K562 (cell line): Measurements from ENCODE around the gene CLASP1. TPM values are rescaled to one million over a fixed set of nuclear protein-coding genes. Genes with fewer than 3 reads are reported as not detected.

Source experiments
- ATAC-seq: fragments of 200-7000 bp; cut with Tn5 transposase; 3 replicates; pipeline ENCODE4 v1.9.1; 2020; ENCODE audit warnings: moderate library complexity
- BruUV-seq: library from RNA; stranded (reverse); fragments of 400-500 nt; replicated peaks from 2 replicates; lab custom pipeline; 2021; lab: Mats Ljungman, UMichigan
- CTCF ChIA-PET: fragments of 300-600 bp; formaldehyde crosslinking; extraction: SDS; loops from one replicate; lab custom pipeline; 2021; ENCODE audit warnings: low intra/inter-chr PET ratio; lab: Yijun Ruan, JAX
- POLR2A ChIA-PET: fragments of 300-600, 350-650 bp; sonication (Branson Sonifier 250); formaldehyde crosslinking; extraction: SDS; loops from one replicate; lab custom pipeline; 2021; ENCODE audit warnings: antibody characterized with exemption, inconsistent platforms; lab: Yijun Ruan, JAX
- DNase-seq, 4 experiments: peaks; one replicate each; pipeline versions ENCODE4 v3.0.0 to v3.0.0-alpha.2; 2011 to 2018; ENCODE audit warnings: low spot score in 3 of 4, mixed read lengths in 3 of 4; ENCODE audit errors: extremely low read depth in 1 of 4
- FAIRE-seq: peaks from 2 replicates; lab custom pipeline; 2011; peaks lifted over from hg19 to GRCh38; lab: Jason Lieb, UNC
- H2AFZ ChIP-seq: 2 replicates; pipeline ENCODE4 v1.6.0; 2011; ENCODE audit warnings: low read depth, low read length, control low read depth, inconsistent platforms
- H3K27ac ChIP-seq: fragments of 200-600 bp; 3 replicates; pipeline ENCODE4 v1.8.0; 2011; ENCODE audit warnings: low read depth, mild to moderate bottlenecking, control low read depth, inconsistent platforms, low read length, moderate library complexity, mixed read lengths; ENCODE audit errors: extremely low read depth
- H3K27me3 ChIP-seq, 2 experiments: fragments of 300-600 bp in 1 of 2; 2 replicates in 1 of 2; 3 replicates in 1 of 2; pipeline versions ENCODE4 v1.6.0 to v1.8.0; 2011; ENCODE audit warnings: inconsistent platforms in 2 of 2, low read length in 2 of 2, mild to moderate bottlenecking in 1 of 2, mixed read lengths in 1 of 2, moderate library complexity in 1 of 2; ENCODE audit not compliant: control insufficient read depth in 2 of 2, insufficient read depth in 2 of 2
- H3K36me3 ChIP-seq: fragments of 300-600 bp; 3 replicates; pipeline ENCODE4 v1.8.0; 2011; ENCODE audit warnings: mild to moderate bottlenecking, low read length, inconsistent platforms; ENCODE audit not compliant: control insufficient read depth, insufficient read depth
- H3K4me1 ChIP-seq, 2 experiments: fragments of 200-600 bp in 1 of 2; replicated peaks in 1 of 2; 2 replicates in 1 of 2; 3 replicates in 1 of 2; pipeline versions ENCODE4 v1.5.1 to v1.8.0; 2011; ENCODE audit warnings: inconsistent platforms in 2 of 2, low read length in 2 of 2, mild to moderate bottlenecking in 1 of 2, mixed read lengths in 1 of 2, moderate library complexity in 1 of 2; ENCODE audit not compliant: control insufficient read depth in 2 of 2, insufficient read depth in 2 of 2
- H3K4me2 ChIP-seq: 2 replicates; pipeline ENCODE4 v1.6.1; 2011; ENCODE audit warnings: low read length, control low read depth, inconsistent platforms, mixed read lengths; ENCODE audit not compliant: insufficient read depth
- H3K4me3 ChIP-seq: fragments of 200-600 bp; sonication (generic), shearing (Covaris generic); 2 replicates; pipeline ENCODE4 v1.5.1; 2016; ENCODE audit warnings: control low read depth, inconsistent platforms
- H3K79me2 ChIP-seq: fragments of 200-600 bp; 3 replicates; pipeline ENCODE4 v1.8.0; 2011; ENCODE audit warnings: low read length, inconsistent platforms; ENCODE audit not compliant: control insufficient read depth, insufficient read depth
- H3K9ac ChIP-seq, 2 experiments: 2 replicates each; pipeline versions ENCODE4 v1.6.0 to v1.6.1; 2011; ENCODE audit warnings: low read depth in 2 of 2, low read length in 2 of 2, control low read depth in 1 of 2, inconsistent platforms in 1 of 2, mild to moderate bottlenecking in 1 of 2, mixed read lengths in 1 of 2; ENCODE audit not compliant: insufficient read depth in 1 of 2
- H3K9me1 ChIP-seq: one replicate; pipeline ENCODE4 v1.6.0; 2011; ENCODE audit warnings: inconsistent platforms, mild to moderate bottlenecking, low read length, moderate library complexity; ENCODE audit not compliant: control insufficient read depth, insufficient read depth
- H3K9me3 ChIP-seq: replicated peaks from 2 replicates; pipeline ENCODE4 v1.5.1; 2011; ENCODE audit warnings: low read depth, low read length, inconsistent platforms; ENCODE audit not compliant: control insufficient read depth, insufficient read depth
- H4K20me1 ChIP-seq: replicated peaks from 2 replicates; pipeline ENCODE4 v1.6.1; 2011; ENCODE audit warnings: low read length, inconsistent platforms, mixed read lengths; ENCODE audit not compliant: control insufficient read depth, insufficient read depth
- CC2D1A ChIP-seq: fragments of 450-650 bp; IDR thresholded peaks from 2 replicates; pipeline ENCODE4 v1.6.1; 2017; ENCODE audit warnings: mild to moderate bottlenecking
- E4F1 ChIP-seq: fragments of 250-450 bp; sonication (Bioruptor Pico); IDR thresholded peaks from 2 replicates; pipeline ENCODE4 v1.5.0; 2021; ENCODE audit warnings: mild to moderate bottlenecking, borderline replicate concordance
- HDAC3 ChIP-seq: fragments of 450-650 bp; IDR thresholded peaks from 2 replicates; pipeline ENCODE4 v1.6.1; 2018; ENCODE audit warnings: borderline replicate concordance, mild to moderate bottlenecking, moderate library complexity; ENCODE audit not compliant: partially characterized antibody
- HDAC8 ChIP-seq: fragments of 450-650 bp; IDR thresholded peaks from 2 replicates; pipeline ENCODE4 v1.6.1; 2016; ENCODE audit warnings: mild to moderate bottlenecking, missing genetic modification characterization, moderate library complexity, missing compliant biosample characterization
- IRF2 ChIP-seq: sonication (generic); formaldehyde crosslinking; IDR thresholded peaks from 2 replicates; pipeline ENCODE4 v1.8.1; 2022; ENCODE audit warnings: mild to moderate bottlenecking, missing genetic modification reagents
- NCOR1 ChIP-seq: fragments of 450-650 bp; IDR thresholded peaks from 2 replicates; pipeline ENCODE4 v1.6.1; 2016; ENCODE audit warnings: mild to moderate bottlenecking, moderate library complexity
- NR1H2 ChIP-seq: sonication (generic); formaldehyde crosslinking; IDR thresholded peaks from 2 replicates; pipeline ENCODE4 v1.4.0; 2020; ENCODE audit warnings: mild to moderate bottlenecking, missing genetic modification reagents
- WGBS: fragments of 100-300 bp; shearing (Covaris generic); methylation state at CpG from one replicate; pipeline ENCODE4 v1.1.6; 2016; ENCODE audit warnings: low coverage, mixed read lengths; ENCODE audit not compliant: insufficient coverage; ENCODE audit errors: missing lambda C conversion rate; 5-methylcytosine and 5-hydroxymethylcytosine counted together
- in situ Hi-C: fragments of 300-500 bp; cut with MboI; formaldehyde crosslinking; loops from 4 replicates; pipeline ENCODE4 v1.15.0; 2018; ENCODE audit warnings: inconsistent platforms, mixed read lengths
- intact Hi-C: fragments of 100-400 bp; cut with micrococcal nuclease; formaldehyde crosslinking; loops from 2 replicates; pipeline ENCODE4 v1.14.2; 2022
- polyA plus RNA-seq, 8 experiments: library from polyadenylated mRNA; depleted of rRNA in 4 of 8; stranded (reverse) in 5 of 8; unstranded in 3 of 8; fragments of >200 nt; fragmentation: Nextera tagmentation in 2 of 8; fragmentation: Illumina TruSeq in 1 of 8; extraction: Ambion mirVana in 2 of 8; extraction: Trizol in 1 of 8; gene quantifications; 2 replicates each; pipeline versions ENCODE4 v1.2.1 to v1.2.3, GENCODE V29; 2011 to 2014; ENCODE audit warnings: inconsistent platforms in 1 of 8, missing spikeins in 1 of 8
- total RNA-seq, 7 experiments: library from RNA; depleted of rRNA in 6 of 7; stranded (reverse); fragments of >200 nt in 6 of 7; fragmentation: Illumina TruSeq in 2 of 7; extraction: Trizol in 2 of 7; gene quantifications; 2 replicates each; pipeline versions ENCODE4 v1.2.1 to v1.2.3, GENCODE V29; 2011 to 2021; ENCODE audit warnings: low replicate concordance in 1 of 7

CLASP1 gene
- total and polyA plus RNA-seq, 9 of the 15 experiments (the other 6 are each of a cell fraction or from before 2014, with no cell fraction given) = 1.7 to 40.3 (median 20.7) TPM

GRCh38 chr2:121696410-121696930 lies 47.2 kb upstream of the CLASP1 start (continued):
- no peak for TF ChIP-seq E4F1 (CRISPR knock-in tag)
- no peak for TF ChIP-seq IRF2
- no peak for TF ChIP-seq NCOR1
- no peak for TF ChIP-seq HDAC8
- no peak for TF ChIP-seq NR1H2 (CRISPR knock-in tag)

- in situ Hi-C loops = no loop called here
- ATAC-seq (no peak), DNase-seq (no peak), FAIRE-seq (no peak)
- no peaks in the 10 kb centered on the region for H3K36me3 ChIP-seq
- POLR2A ChIA-PET = no interaction called here
- CTCF ChIA-PET = no interaction called here
- H3K27ac ChIP-seq = no peak overlapping the region
- intact Hi-C loops = loop anchor here (5.0 kb wide), 2 partner anchors 43 to 98 kb away; no protein-coding TSS in a partner anchor
- no peaks in the 10 kb centered on the region for H3K9me3 ChIP-seq
- H2AFZ ChIP-seq = no peak overlapping the region
- H3K9me1 ChIP-seq = peaks cover 5% of the 10 kb centered on the region
- H3K9ac ChIP-seq = no peak overlapping the region
- no peak overlapping the region for H3K4me2 ChIP-seq
- peaks cover 16 to 18% of the 10 kb centered on the region in 2 experiments for H3K4me1 ChIP-seq
- H3K79me2 ChIP-seq = no peaks in the 10 kb centered on the region
- no peaks in the 10 kb centered on the region for H4K20me1 ChIP-seq
- 52% methylated on average over 2 of the region's 2 CpGs for WGBS
- no peaks in the 10 kb centered on the region for H3K27me3 ChIP-seq
- no peak overlapping the region for H3K4me3 ChIP-seq
- TF ChIP-seq HDAC3 (no peak), CC2D1A (no peak)
- BruUV-seq = no TSS peak
These were observed 45.8 kb upstream of the CLASP1 start for GRCh38 chr2:121695171-121695451.
